Neuronal stem cell (in vitro differentiated cells): Measurements from ENCODE around the gene ADAM19.

Source experiments
- DNase-seq: peaks from one replicate; pipeline ENCODE4 v3.0.0-alpha.2; 2013; ENCODE audit warnings: low spot score
- H2AFZ ChIP-seq: one replicate; pipeline ENCODE4 v1.6.1; 2013; ENCODE audit warnings: mild to moderate bottlenecking, low read length, inconsistent platforms
- H2AK5ac ChIP-seq: 2 replicates; pipeline ENCODE4 v1.6.1; 2013; ENCODE audit warnings: low read depth, mild to moderate bottlenecking, inconsistent platforms, low read length, moderate library complexity, mixed read lengths
- H2BK120ac ChIP-seq: 2 replicates; pipeline ENCODE4 v1.6.1; 2013; ENCODE audit warnings: low read depth, mild to moderate bottlenecking, inconsistent platforms, low read length, moderate library complexity, mixed read lengths
- H2BK12ac ChIP-seq: one replicate; pipeline ENCODE4 v1.6.1; 2013; ENCODE audit warnings: low read length, inconsistent platforms
- H2BK15ac ChIP-seq: 2 replicates; pipeline ENCODE4 v1.6.1; 2013; ENCODE audit warnings: mild to moderate bottlenecking, low read length, inconsistent platforms, mixed read lengths
- H2BK5ac ChIP-seq: one replicate; pipeline ENCODE4 v1.6.1; 2013; ENCODE audit warnings: inconsistent platforms, mild to moderate bottlenecking, low read length, moderate library complexity
- H3K14ac ChIP-seq: one replicate; pipeline ENCODE4 v1.6.1; 2013; ENCODE audit warnings: low read length, inconsistent platforms
- H3K18ac ChIP-seq: 2 replicates; pipeline ENCODE4 v1.6.1; 2013; ENCODE audit warnings: low read length, inconsistent platforms
- H3K23ac ChIP-seq: 2 replicates; pipeline ENCODE4 v1.6.1; 2013; ENCODE audit warnings: low read depth, mild to moderate bottlenecking, mixed read lengths, low read length, inconsistent platforms; ENCODE audit not compliant: poor library complexity
- H3K27ac ChIP-seq: replicated peaks from 3 replicates; pipeline ENCODE4 v1.5.1; 2013; ENCODE audit warnings: low read length, inconsistent platforms
- H3K27me3 ChIP-seq, 3 experiments: 2 replicates each; pipeline ENCODE4 v1.6.1; 2013; ENCODE audit warnings: low read length in 3 of 3, mild to moderate bottlenecking in 2 of 3, inconsistent platforms in 1 of 3, low read depth in 1 of 3, mixed read lengths in 1 of 3, moderate library complexity in 1 of 3; ENCODE audit not compliant: control insufficient read depth in 3 of 3, insufficient read depth in 3 of 3
- H3K36me3 ChIP-seq, 2 donors: replicated peaks in 1 of 2; 2 replicates each; pipeline ENCODE4 v1.6.1; 2013; ENCODE audit warnings: low read length in 2 of 2; ENCODE audit not compliant: control insufficient read depth in 2 of 2, insufficient read depth in 2 of 2
- H3K4ac ChIP-seq: 2 replicates; pipeline ENCODE4 v1.6.1; 2013; ENCODE audit warnings: inconsistent platforms, mild to moderate bottlenecking, low read length, moderate library complexity
- H3K4me1 ChIP-seq, 2 donors: 1 replicate in 1 of 2; 2 replicates in 1 of 2; pipeline ENCODE4 v1.6.1; 2013; ENCODE audit warnings: low read length in 2 of 2, low read depth in 1 of 2; ENCODE audit not compliant: control insufficient read depth in 2 of 2, insufficient read depth in 1 of 2
- H3K4me2 ChIP-seq: one replicate; pipeline ENCODE4 v1.6.1; 2013; ENCODE audit warnings: mild to moderate bottlenecking, low read length, inconsistent platforms; ENCODE audit not compliant: insufficient read depth, poor library complexity, severe bottlenecking
- H3K4me3 ChIP-seq, 2 donors: 2 replicates each; pipeline ENCODE4 v1.5.1; 2013; ENCODE audit warnings: low read length in 2 of 2, mild to moderate bottlenecking in 2 of 2, inconsistent platforms in 1 of 2, moderate library complexity in 1 of 2
- H3K79me1 ChIP-seq: one replicate; pipeline ENCODE4 v1.6.1; 2013; ENCODE audit warnings: low read depth, mild to moderate bottlenecking, inconsistent platforms, low read length, moderate library complexity
- H3K9ac ChIP-seq: one replicate; pipeline ENCODE4 v1.6.1; 2013; ENCODE audit warnings: mild to moderate bottlenecking, low read depth, low read length, inconsistent platforms; ENCODE audit not compliant: poor library complexity
- H3K9me3 ChIP-seq, 2 donors: replicated peaks in 1 of 2; 2 replicates each; pipeline versions ENCODE3 to v1.6.1; 2013; ENCODE audit warnings: low read length in 2 of 2, mild to moderate bottlenecking in 2 of 2, inconsistent platforms in 1 of 2, low read depth in 1 of 2, mixed read lengths in 1 of 2, moderate library complexity in 1 of 2; ENCODE audit not compliant: control insufficient read depth in 2 of 2, insufficient read depth in 1 of 2
- H4K8ac ChIP-seq: one replicate; pipeline ENCODE4 v1.6.1; 2013; ENCODE audit warnings: low read depth, mild to moderate bottlenecking, inconsistent platforms, low read length, moderate library complexity
- H4K91ac ChIP-seq: one replicate; pipeline ENCODE4 v1.6.1; 2013; ENCODE audit warnings: low read length, low read depth, mild to moderate bottlenecking, inconsistent platforms; ENCODE audit not compliant: poor library complexity
- WGBS, 2 donors: extraction: QIAGEN DNeasy Blood & Tissue Kit; methylation state at CpG; one replicate each; pipeline ENCODE4 v1.1.7; 2013; ENCODE audit warnings: missing lambda C conversion rate in 2 of 2, mixed read lengths in 1 of 2; ENCODE audit not compliant: insufficient read length in 2 of 2, insufficient replicate concordance in 1 of 2; ENCODE audit errors: extremely low coverage in 2 of 2; 5-methylcytosine and 5-hydroxymethylcytosine counted together

Gene ADAM19

DNA sequence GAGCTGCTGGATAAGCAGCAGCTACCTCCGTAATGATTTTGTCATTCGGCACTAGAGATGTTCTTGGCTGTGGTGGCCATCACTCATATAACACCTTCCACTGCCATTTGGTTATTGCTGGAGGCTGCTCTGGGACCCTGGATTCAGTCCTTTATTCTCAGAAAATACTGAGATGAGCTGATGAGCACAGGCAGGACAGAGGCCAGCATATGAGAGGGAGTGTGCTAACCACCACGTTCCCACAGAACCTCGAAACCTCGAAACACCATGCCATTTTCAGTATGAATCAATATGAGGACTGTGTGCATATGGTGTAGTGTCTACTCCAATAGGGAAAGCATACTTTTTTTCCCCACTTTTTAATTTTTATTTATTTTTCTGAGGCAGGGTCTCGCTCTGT is 56.6 kb downstream of the ADAM19 start:
- no peaks in the 10 kb centered on the region for H3K27me3 ChIP-seq
- H2BK12ac ChIP-seq = no peak overlapping the region
- H2BK120ac ChIP-seq = no peak overlapping the region
- no peak overlapping the region for H3K4me2 ChIP-seq
- no CpG with 5 or more reads among the region's 6 CpGs for WGBS, 2 donors
- no peak overlapping the region for H2BK5ac ChIP-seq
- H4K8ac ChIP-seq = no peak overlapping the region
- H3K9ac ChIP-seq = no peak overlapping the region
- H4K91ac ChIP-seq = no peak overlapping the region
- no peaks in the 10 kb centered on the region for H3K9me3 ChIP-seq
- no peak for DNase-seq
- H3K18ac ChIP-seq = no peak overlapping the region
- no peak overlapping the region for H3K14ac ChIP-seq
- no peak overlapping the region for H2AK5ac ChIP-seq
- no peak overlapping the region for H3K27ac ChIP-seq
- H3K4me1 ChIP-seq = peaks cover 0 to 5% of the 10 kb centered on the region in 2 donors
- no peak overlapping the region for H2AFZ ChIP-seq
- no peak overlapping the region for H3K23ac ChIP-seq
- H2BK15ac ChIP-seq = no peak overlapping the region
- no peaks in the 10 kb centered on the region for H3K79me1 ChIP-seq
- no peak overlapping the region for H3K4me3 ChIP-seq
- no peak overlapping the region for H3K4ac ChIP-seq
- peaks cover 0 to 1% of the 10 kb centered on the region in 2 donors for H3K36me3 ChIP-seq

DNA sequence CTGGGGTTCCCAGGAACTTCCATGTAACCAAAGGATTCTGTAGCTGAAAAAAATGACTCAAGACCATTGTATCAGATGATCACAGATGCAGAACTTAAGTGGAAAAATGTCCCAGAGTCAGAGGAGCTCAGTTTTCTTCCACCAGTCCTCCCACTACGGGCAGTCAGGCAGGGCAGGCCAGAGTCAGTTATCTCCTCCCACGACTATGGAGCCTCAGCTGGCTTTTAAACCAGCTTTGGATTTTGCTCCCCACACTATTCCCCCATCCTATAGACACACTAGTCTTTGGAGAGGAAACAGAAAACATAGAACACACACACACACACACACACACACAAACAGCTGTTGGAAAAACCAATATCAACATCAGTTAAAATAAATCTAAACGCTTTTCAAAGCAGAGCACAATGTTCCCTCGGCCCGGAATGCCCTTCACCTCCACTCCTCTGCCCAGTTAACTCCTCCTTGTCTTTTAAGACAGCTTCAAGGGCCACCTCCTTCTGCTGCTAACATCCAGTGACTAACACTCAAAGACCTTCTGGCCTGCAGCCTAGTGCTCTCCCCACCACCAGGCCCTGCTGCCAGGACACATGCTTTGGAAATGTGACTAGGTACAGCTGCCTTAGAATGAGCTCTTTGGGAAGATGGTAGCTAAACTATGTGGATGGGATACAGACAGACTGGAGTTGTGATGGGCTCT is 58.8 kb downstream of the ADAM19 start:
- peaks cover 0 to 10% of the 10 kb centered on the region in 2 donors for H3K36me3 ChIP-seq

DNA sequence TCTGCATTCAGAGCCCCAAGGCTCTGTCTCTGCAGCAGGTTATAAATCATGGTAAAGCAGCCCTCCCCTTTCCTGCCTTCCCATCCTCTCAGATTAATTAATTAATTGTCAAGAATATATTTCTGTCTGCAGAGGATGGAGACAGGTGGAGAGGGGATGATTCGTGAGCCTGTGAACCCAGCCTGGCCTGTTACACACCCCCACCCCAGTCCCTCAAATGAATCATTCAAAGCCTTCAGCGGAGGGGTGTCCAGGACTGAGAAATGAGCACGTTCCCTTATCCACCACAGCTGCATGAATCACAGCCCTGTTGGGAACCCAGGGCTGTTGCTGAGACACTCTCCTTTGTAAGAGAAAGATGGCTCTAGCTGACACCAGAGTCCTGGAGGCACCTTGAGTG is 59.6 kb downstream of the ADAM19 start:
- no peak overlapping the region for H2AFZ ChIP-seq
- H2BK5ac ChIP-seq = no peak overlapping the region
- H3K27ac ChIP-seq = peak overlapping the region; percentile 7
- H3K9me3 ChIP-seq = no peaks in the 10 kb centered on the region
- H3K36me3 ChIP-seq = peaks cover 0 to 10% of the 10 kb centered on the region in 2 donors
- H3K79me1 ChIP-seq = no peaks in the 10 kb centered on the region
- no peak overlapping the region for H3K23ac ChIP-seq
- no peak overlapping the region for H3K18ac ChIP-seq
- WGBS, 2 donors = no CpG with 5 or more reads among the region's 3 CpGs
- no peak overlapping the region for H2BK12ac ChIP-seq
- H3K9ac ChIP-seq = no peak overlapping the region
- no peak for DNase-seq
- H3K4me3 ChIP-seq = no peak overlapping the region
- H2BK120ac ChIP-seq = no peak overlapping the region
- H2AK5ac ChIP-seq = no peak overlapping the region
- no peaks in the 10 kb centered on the region for H3K27me3 ChIP-seq
- H3K14ac ChIP-seq = no peak overlapping the region
- no peak overlapping the region for H2BK15ac ChIP-seq
- H4K91ac ChIP-seq = no peak overlapping the region
- H3K4me1 ChIP-seq = peaks cover 0 to 2% of the 10 kb centered on the region in 2 donors
- no peak overlapping the region for H4K8ac ChIP-seq
- H3K4me2 ChIP-seq = no peak overlapping the region
- no peak overlapping the region for H3K4ac ChIP-seq

More for the DNA sequence above, 58.8 kb downstream of the ADAM19 start:
- Histone ChIP-seq H3K4me2 (no peak overlapping the region), H3K4me3 (no peak overlapping the region), H3K4ac (no peak overlapping the region), H2BK15ac (no peak overlapping the region), H2BK5ac (no peak overlapping the region), H3K4me1 (peaks cover 0 to 2% of the 10 kb centered on the region in 2 donors), H3K79me1 (no peaks in the 10 kb centered on the region), H2AK5ac (no peak overlapping the region), H2AFZ (no peak overlapping the region), H3K9ac (no peak overlapping the region), H3K27me3 (no peaks in the 10 kb centered on the region), H4K91ac (no peak overlapping the region), H4K8ac (no peak overlapping the region), H3K9me3 (no peaks in the 10 kb centered on the region), H3K18ac (no peak overlapping the region), H2BK120ac (no peak overlapping the region), H3K27ac (no peak overlapping the region), H3K14ac (no peak overlapping the region), H2BK12ac (no peak overlapping the region), H3K23ac (peak overlapping the region; percentile 56)
- DNase-seq = no peak
- WGBS, 2 donors = no CpG with 5 or more reads among the region's 5 CpGs

DNA sequence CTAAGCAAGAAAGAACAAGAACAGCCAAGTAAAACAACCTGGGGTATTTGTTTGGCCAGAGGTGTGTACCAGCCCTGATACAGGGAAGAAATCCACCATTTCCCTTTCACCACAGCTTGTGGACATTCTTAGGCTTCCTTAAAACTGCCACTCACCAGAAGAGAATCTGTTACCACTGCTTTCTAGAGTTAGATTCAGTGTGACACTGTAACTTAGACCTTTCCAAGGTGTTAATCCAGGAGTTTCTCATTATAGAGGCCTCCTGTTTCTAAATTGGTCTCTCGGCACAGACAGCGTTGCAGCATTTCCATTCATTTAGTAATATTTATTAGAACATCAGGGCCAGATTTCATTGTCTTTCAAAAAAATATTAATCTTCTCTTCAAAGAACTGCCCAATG is 60.6 kb downstream of the ADAM19 start:
- Histone ChIP-seq H3K4me3 (no peak overlapping the region), H2AFZ (no peak overlapping the region), H3K23ac (no peak overlapping the region), H3K79me1 (no peaks in the 10 kb centered on the region), H3K9me3 (no peaks in the 10 kb centered on the region), H2BK5ac (no peak overlapping the region), H3K27me3 (no peaks in the 10 kb centered on the region), H2BK12ac (no peak overlapping the region), H3K36me3 (peaks cover 0 to 9% of the 10 kb centered on the region in 2 donors), H3K18ac (no peak overlapping the region), H2BK15ac (no peak overlapping the region), H3K4ac (no peak overlapping the region), H4K8ac (no peak overlapping the region), H3K27ac (no peak overlapping the region), H3K4me1 (peaks cover 0 to 2% of the 10 kb centered on the region in 2 donors), H3K14ac (no peak overlapping the region), H2AK5ac (no peak overlapping the region), H2BK120ac (no peak overlapping the region), H3K9ac (no peak overlapping the region), H4K91ac (no peak overlapping the region), H3K4me2 (no peak overlapping the region)
- no peak for DNase-seq
- WGBS, 2 donors = no CpG with 5 or more reads among the region's 2 CpGs
